ENCODE measurements around the gene KCNN3. TPM values are rescaled to one million over a fixed set of nuclear protein-coding genes. Genes with fewer than 3 reads are reported as not detected.

KCNN3 gene
- total and polyA plus RNA-seq, 10 donors, result 0.13 to 15.1 (median 7.4) TPM

DNA sequence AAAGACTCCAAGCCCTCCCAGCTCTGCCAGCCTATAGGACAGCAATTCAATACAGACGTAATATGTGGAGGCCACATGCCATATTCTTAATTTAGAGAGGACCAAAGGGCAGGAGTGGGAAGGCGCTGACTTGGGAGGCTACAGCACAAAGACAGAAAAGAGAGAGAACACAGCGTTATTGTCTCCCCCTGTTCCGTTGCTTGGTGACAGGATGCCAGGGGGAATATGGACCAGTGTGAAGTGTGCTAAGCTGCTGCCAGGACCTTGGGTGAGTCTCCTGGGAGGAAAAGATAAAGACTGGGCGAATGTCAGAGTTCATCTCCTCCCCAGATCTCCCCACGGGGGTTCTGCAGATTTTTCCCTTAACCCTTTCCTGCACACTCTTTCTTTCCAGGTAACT lies 160.0 kb downstream of the KCNN3 start:
- H3K4me3 ChIP-seq, result no peak overlapping the region
- H3K9me3 ChIP-seq, result no peaks in the 10 kb centered on the region
- intact Hi-C loops (cut with DNase I; ENCODE audit: low total_unique reads), result no loop called here
- no peak overlapping the region for H3K27ac ChIP-seq
- no peaks in the 10 kb centered on the region for H3K36me3 ChIP-seq
- peaks cover 0 to 6% (median 0%) of the 10 kb centered on the region in 7 donors for H3K27me3 ChIP-seq (replicated peaks in 1 of 7)
- WGBS, 5 donors, result 62 to 75% (median 68%) methylated on average over 6 of the region's 6 CpGs
- H3K4me1 ChIP-seq, result peaks cover 0 to 5% (median 2%) of the 10 kb centered on the region in 6 donors
- TF ChIP-seq POLR2AphosphoS5 (IDR thresholded peaks at IDR 0.05) (no peak), POLR2A (IDR thresholded peaks at IDR 0.05) (no peak)
- TF ChIP-seq, protein P1, sequence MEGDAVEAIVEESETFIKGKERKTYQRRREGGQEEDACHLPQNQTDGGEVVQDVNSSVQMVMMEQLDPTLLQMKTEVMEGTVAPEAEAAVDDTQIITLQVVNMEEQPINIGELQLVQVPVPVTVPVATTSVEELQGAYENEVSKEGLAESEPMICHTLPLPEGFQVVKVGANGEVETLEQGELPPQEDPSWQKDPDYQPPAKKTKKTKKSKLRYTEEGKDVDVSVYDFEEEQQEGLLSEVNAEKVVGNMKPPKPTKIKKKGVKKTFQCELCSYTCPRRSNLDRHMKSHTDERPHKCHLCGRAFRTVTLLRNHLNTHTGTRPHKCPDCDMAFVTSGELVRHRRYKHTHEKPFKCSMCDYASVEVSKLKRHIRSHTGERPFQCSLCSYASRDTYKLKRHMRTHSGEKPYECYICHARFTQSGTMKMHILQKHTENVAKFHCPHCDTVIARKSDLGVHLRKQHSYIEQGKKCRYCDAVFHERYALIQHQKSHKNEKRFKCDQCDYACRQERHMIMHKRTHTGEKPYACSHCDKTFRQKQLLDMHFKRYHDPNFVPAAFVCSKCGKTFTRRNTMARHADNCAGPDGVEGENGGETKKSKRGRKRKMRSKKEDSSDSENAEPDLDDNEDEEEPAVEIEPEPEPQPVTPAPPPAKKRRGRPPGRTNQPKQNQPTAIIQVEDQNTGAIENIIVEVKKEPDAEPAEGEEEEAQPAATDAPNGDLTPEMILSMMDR (IDR thresholded peaks at IDR 0.05 in 8 of 11, conservative IDR thresholded peaks at IDR 0.05 in 3 of 11), result no peak
- DNase-seq, result no peak

DNA sequence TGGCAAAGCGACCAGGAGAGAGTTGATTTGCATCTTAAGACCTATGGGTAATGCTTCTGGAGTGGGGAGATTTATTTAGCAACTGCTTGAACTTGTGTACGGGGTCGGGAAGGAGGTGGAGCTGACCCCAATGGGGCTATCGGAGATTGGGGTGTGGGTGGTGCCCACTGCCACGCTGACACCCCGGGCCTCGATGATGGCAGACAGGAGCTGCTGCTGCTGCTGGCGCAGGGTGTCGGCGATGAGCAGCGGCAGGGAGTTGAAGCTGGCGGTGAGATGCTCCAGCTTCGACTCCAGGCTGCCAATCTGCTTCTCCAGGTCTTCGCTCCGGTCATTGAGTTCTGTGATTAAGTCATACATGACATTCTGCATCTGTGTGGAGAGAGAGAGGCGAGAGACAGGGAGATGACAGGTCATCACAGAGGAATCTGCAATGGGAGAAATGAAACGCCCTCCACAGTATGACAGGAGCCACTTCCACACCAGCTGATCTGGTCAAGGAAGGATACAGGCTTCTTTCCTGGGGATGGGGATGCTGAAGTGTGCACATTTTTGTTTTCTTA lies 162.1 kb downstream of the KCNN3 start:
- Histone ChIP-seq H3K4me3 (no peak overlapping the region), H3K9me3 (no peaks in the 10 kb centered on the region), H3K36me3 (no peaks in the 10 kb centered on the region), H3K27me3 (replicated peaks in 1 of 7) (peaks cover 0 to 14% (median 0%) of the 10 kb centered on the region in 7 donors), H3K4me1 (no peaks in the 10 kb centered on the region), H3K27ac (no peak overlapping the region)
- 90 to 94% (median 92%) methylated on average over 17 of the region's 17 CpGs for WGBS, 5 donors
- TF ChIP-seq POLR2AphosphoS5 (IDR thresholded peaks at IDR 0.05) (no peak), POLR2A (IDR thresholded peaks at IDR 0.05) (no peak)
- TF ChIP-seq, protein P1 (IDR thresholded peaks at IDR 0.05 in 8 of 11, conservative IDR thresholded peaks at IDR 0.05 in 3 of 11), result no peak
- no peak for DNase-seq
- intact Hi-C loops (cut with DNase I; ENCODE audit: low total_unique reads), result no loop called here

DNA sequence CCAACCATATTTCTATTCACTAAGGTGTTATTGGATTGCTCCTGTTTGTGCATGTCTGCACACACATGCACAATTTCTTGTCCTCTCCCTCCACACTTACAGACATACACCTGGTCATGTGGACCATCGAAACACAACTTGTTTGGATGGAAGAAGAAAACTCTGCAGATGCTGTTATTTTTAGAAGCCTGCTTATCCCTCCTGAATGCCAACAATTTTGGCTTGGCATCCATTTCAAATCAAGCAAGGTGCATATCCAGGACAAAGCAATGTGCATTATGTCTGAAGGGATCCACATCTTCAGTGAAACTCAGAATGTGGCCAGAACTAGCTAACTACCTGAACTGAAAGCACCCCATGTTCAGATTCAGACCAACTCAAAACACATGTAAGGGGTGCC lies 163.2 kb downstream of the KCNN3 start:
- no peaks in the 10 kb centered on the region for H3K36me3 ChIP-seq
- no peak for DNase-seq
- H3K4me1 ChIP-seq, result no peaks in the 10 kb centered on the region
- no peaks in the 10 kb centered on the region for H3K9me3 ChIP-seq
- no peak overlapping the region for H3K4me3 ChIP-seq
- no peak overlapping the region for H3K27ac ChIP-seq
- intact Hi-C loops (cut with DNase I; ENCODE audit: low total_unique reads), result no loop called here
- peaks cover 0 to 14% (median 0%) of the 10 kb centered on the region in 7 donors for H3K27me3 ChIP-seq (replicated peaks in 1 of 7)
- WGBS, 5 donors, result 78 to 97% (median 89%) methylated on average over 1 of the region's 1 CpG
- TF ChIP-seq POLR2A (IDR thresholded peaks at IDR 0.05) (no peak), POLR2AphosphoS5 (IDR thresholded peaks at IDR 0.05) (no peak)
- TF ChIP-seq, protein P1 (IDR thresholded peaks at IDR 0.05 in 8 of 11, conservative IDR thresholded peaks at IDR 0.05 in 3 of 11), result no peak

DNA sequence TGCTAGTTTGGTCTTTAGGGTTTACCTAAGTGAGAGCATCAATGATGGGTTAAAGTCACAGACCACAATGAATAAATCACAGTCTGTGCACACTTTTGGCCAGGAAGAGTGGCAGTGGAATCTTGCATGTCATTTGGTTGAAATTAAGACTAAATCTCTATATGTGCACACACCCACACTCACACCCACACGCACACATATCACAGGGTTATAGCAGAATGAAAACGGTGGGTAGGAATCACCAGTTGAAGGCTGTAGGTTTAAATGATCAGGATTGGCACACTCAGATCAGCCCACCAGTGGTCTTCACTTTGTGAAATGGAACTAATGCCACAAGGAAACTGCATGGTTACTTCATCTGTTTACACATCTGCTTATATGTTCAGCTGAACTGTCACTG lies 164.5 kb downstream of the KCNN3 start:
- H3K9me3 ChIP-seq, result no peaks in the 10 kb centered on the region
- peaks cover 0 to 14% (median 0%) of the 10 kb centered on the region in 7 donors for H3K27me3 ChIP-seq (replicated peaks in 1 of 7)
- no peak for DNase-seq
- peaks cover 0 to 5% (median 0%) of the 10 kb centered on the region in 6 donors for H3K4me1 ChIP-seq
- no peak overlapping the region for H3K27ac ChIP-seq
- TF ChIP-seq POLR2A (IDR thresholded peaks at IDR 0.05) (no peak), POLR2AphosphoS5 (IDR thresholded peaks at IDR 0.05) (no peak)
- TF ChIP-seq, protein P1 (IDR thresholded peaks at IDR 0.05 in 8 of 11, conservative IDR thresholded peaks at IDR 0.05 in 3 of 11), result no peak
- no peaks in the 10 kb centered on the region for H3K36me3 ChIP-seq
- intact Hi-C loops (cut with DNase I; ENCODE audit: low total_unique reads), result no loop called here
- 76 to 91% (median 89%) methylated on average over 2 of the region's 2 CpGs for WGBS, 5 donors
- no peak overlapping the region for H3K4me3 ChIP-seq
